ENCODE data around the gene EPB41L4A.

GRCh38 chr5:112237456-112237855 lies 181.6 kb downstream of the EPB41L4A start:
- TF ChIP-seq, protein P1, sequence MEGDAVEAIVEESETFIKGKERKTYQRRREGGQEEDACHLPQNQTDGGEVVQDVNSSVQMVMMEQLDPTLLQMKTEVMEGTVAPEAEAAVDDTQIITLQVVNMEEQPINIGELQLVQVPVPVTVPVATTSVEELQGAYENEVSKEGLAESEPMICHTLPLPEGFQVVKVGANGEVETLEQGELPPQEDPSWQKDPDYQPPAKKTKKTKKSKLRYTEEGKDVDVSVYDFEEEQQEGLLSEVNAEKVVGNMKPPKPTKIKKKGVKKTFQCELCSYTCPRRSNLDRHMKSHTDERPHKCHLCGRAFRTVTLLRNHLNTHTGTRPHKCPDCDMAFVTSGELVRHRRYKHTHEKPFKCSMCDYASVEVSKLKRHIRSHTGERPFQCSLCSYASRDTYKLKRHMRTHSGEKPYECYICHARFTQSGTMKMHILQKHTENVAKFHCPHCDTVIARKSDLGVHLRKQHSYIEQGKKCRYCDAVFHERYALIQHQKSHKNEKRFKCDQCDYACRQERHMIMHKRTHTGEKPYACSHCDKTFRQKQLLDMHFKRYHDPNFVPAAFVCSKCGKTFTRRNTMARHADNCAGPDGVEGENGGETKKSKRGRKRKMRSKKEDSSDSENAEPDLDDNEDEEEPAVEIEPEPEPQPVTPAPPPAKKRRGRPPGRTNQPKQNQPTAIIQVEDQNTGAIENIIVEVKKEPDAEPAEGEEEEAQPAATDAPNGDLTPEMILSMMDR (conservative IDR thresholded peaks at IDR 0.05; ENCODE audit: low read length): no peak
- TF ChIP-seq EZH2phosphoT487 (IDR thresholded peaks at IDR 0.05; ENCODE audit: borderline replicate concordance): no peak
